AML-193 (cell line): ENCODE measurements around the gene ITGA4.

Experiments used
- DNase-seq, 2 experiments: peaks; one replicate each; lab custom pipeline; 2025; lab: John Stamatoyannopoulos, UW

Gene ITGA4

GRCh38 chr2:181575024-181575649 is 118.0 kb downstream of the ITGA4 start:
- DNase-seq, result no peak

- DNase-seq, result peak; percentile 82 to 86
Observed at GRCh38 chr2:181575650-181576025, 118.5 kb downstream of the ITGA4 start.

GRCh38 chr2:181576431-181576830 is 119.2 kb downstream of the ITGA4 start:
- DNase-seq, result no peak

- DNase-seq, result no peak
Observed at GRCh38 chr2:181578829-181579228, 121.6 kb downstream of the ITGA4 start.

GRCh38 chr2:181581534-181581933 is 124.3 kb downstream of the ITGA4 start:
- DNase-seq, result no peak

GRCh38 chr2:181585732-181586131 is 128.5 kb downstream of the ITGA4 start:
- DNase-seq, result no peak
